K562 (cell line): ENCODE results near the gene CIB1. TPM values are rescaled to one million over a fixed set of nuclear protein-coding genes. Genes with fewer than 3 reads are reported as not detected.

Experiments used
- ADNP ChIP-seq: fragments of 200-800 bp; sonication (Bioruptor generic); IDR thresholded peaks from 2 replicates; pipeline ENCODE4 v1.6.1; 2016; ENCODE audit warnings: missing genetic modification characterization, missing compliant biosample characterization
- ARHGAP35 ChIP-seq: fragments of 450-650 bp; IDR thresholded peaks from 2 replicates; pipeline ENCODE4 v1.6.1; 2018; ENCODE audit not compliant: partially characterized antibody
- ELF1 ChIP-seq: fragments of 200-800 bp; sonication (Bioruptor generic); IDR thresholded peaks from 2 replicates; pipeline ENCODE4 v1.6.1; 2016; ENCODE audit warnings: missing genetic modification characterization, missing compliant biosample characterization
- HLTF ChIP-seq: fragments of 450-650 bp; IDR thresholded peaks from 2 replicates; pipeline ENCODE4 v1.6.1; 2016
- HMG20A ChIP-seq: fragments of 450-650 bp; formaldehyde crosslinking; conservative IDR thresholded peaks from 2 replicates; pipeline ENCODE4 v1.4.0; 2020; ENCODE audit warnings: mild to moderate bottlenecking, mixed read lengths
- KLF16 ChIP-seq: IDR thresholded peaks from 2 replicates; pipeline ENCODE4 v1.6.1; 2016; ENCODE audit warnings: antibody characterized with exemption
- MAFK ChIP-seq: IDR thresholded peaks from 2 replicates; pipeline ENCODE4 v1.6.1; 2011; ENCODE audit warnings: low read length, improper control_type of control experiment
- NCOA1 ChIP-seq: fragments of 450-650 bp; IDR thresholded peaks from 2 replicates; pipeline ENCODE4 v1.6.1; 2016; ENCODE audit warnings: low read depth
- NEUROD1 ChIP-seq: fragments of 150-350 bp; IDR thresholded peaks from 2 replicates; pipeline ENCODE4 v1.6.1; 2014; ENCODE audit warnings: borderline replicate concordance, low read length, low read depth; ENCODE audit not compliant: partially characterized antibody
- NFRKB ChIP-seq: fragments of 450-650 bp; IDR thresholded peaks from 2 replicates; pipeline ENCODE4 v1.6.1; 2016; ENCODE audit warnings: low read depth
- NFYB ChIP-seq: IDR thresholded peaks from 2 replicates; pipeline ENCODE4 v1.6.1; 2011; ENCODE audit warnings: mild to moderate bottlenecking, moderate library complexity; ENCODE audit not compliant: insufficient read length; ENCODE audit errors: extremely low read depth
- NUFIP1 ChIP-seq: fragments of 450-650 bp; IDR thresholded peaks from 2 replicates; pipeline ENCODE4 v1.6.1; 2018; ENCODE audit not compliant: partially characterized antibody
- OTX1 ChIP-seq: fragments of 450-650 bp; formaldehyde crosslinking; IDR thresholded peaks from 2 replicates; pipeline ENCODE4 v1.4.0; 2022; ENCODE audit warnings: mild to moderate bottlenecking
- PCBP1 ChIP-seq: fragments of 200-400 bp; formaldehyde crosslinking; IDR thresholded peaks from 2 replicates; pipeline ENCODE4 v1.6.1; 2018; ENCODE audit warnings: mild to moderate bottlenecking, low read depth, low read length; ENCODE audit not compliant: poor library complexity, severe bottlenecking
- PHF20 ChIP-seq: fragments of 450-650 bp; IDR thresholded peaks from 2 replicates; pipeline ENCODE4 v1.6.1; 2018; ENCODE audit not compliant: partially characterized antibody
- POLR2B ChIP-seq: fragments of 450-650 bp; IDR thresholded peaks from 2 replicates; pipeline ENCODE4 v1.6.1; 2018; ENCODE audit warnings: low read depth; ENCODE audit not compliant: partially characterized antibody
- PPARD ChIP-seq: fragments of 250-450 bp; sonication (Bioruptor Pico); IDR thresholded peaks from 2 replicates; pipeline ENCODE4 v1.8.0; 2022; ENCODE audit warnings: inconsistent platforms, mild to moderate bottlenecking, moderate library complexity
- RBM34 ChIP-seq: fragments of 200-400 bp; formaldehyde crosslinking; IDR thresholded peaks from 2 replicates; pipeline ENCODE4 v1.6.1; 2018; ENCODE audit warnings: low read length, borderline replicate concordance; ENCODE audit not compliant: insufficient read depth
- RHOXF2B ChIP-seq: fragments of 250-450 bp; sonication (Bioruptor Pico); conservative IDR thresholded peaks from 2 replicates; pipeline ENCODE4 v1.5.1; 2021
- SAFB2 ChIP-seq: fragments of 200-400 bp; formaldehyde crosslinking; IDR thresholded peaks from 2 replicates; pipeline ENCODE4 v1.6.1; 2018; ENCODE audit warnings: borderline replicate concordance, low read length, low read depth, moderate library complexity; ENCODE audit not compliant: severe bottlenecking
- SMAD3 ChIP-seq: fragments of 450-650 bp; formaldehyde crosslinking; conservative IDR thresholded peaks from 2 replicates; pipeline ENCODE4 v1.4.0; 2020; ENCODE audit warnings: mild to moderate bottlenecking
- SOX6 ChIP-seq: fragments of 450-650 bp; IDR thresholded peaks from 2 replicates; pipeline ENCODE4 v1.6.1; 2014; ENCODE audit warnings: mild to moderate bottlenecking
- STAG1 ChIP-seq: sonication (generic); formaldehyde crosslinking; IDR thresholded peaks from 2 replicates; pipeline ENCODE4 v1.5.0; 2020; ENCODE audit warnings: missing genetic modification reagents, borderline replicate concordance
- TEAD1 ChIP-seq, 2 experiments: fragments of 450-650 bp in 1 of 2; sonication (generic) in 1 of 2; formaldehyde crosslinking; IDR thresholded peaks; 2 replicates each; pipeline versions ENCODE4 v1.4.0 to v1.8.0; 2020 to 2022; ENCODE audit warnings: mild to moderate bottlenecking in 2 of 2, missing genetic modification reagents in 1 of 2
- ZBTB17 ChIP-seq: fragments of 450-650 bp; formaldehyde crosslinking; IDR thresholded peaks from 2 replicates; pipeline ENCODE4 v1.4.0; 2020; ENCODE audit warnings: mild to moderate bottlenecking
- ZNF263 ChIP-seq: sonication (generic); formaldehyde crosslinking; IDR thresholded peaks from 2 replicates; pipeline ENCODE4 v1.8.0; 2022; ENCODE audit warnings: mild to moderate bottlenecking, missing genetic modification reagents, borderline replicate concordance
- polyA plus RNA-seq, 8 experiments: library from polyadenylated mRNA; depleted of rRNA in 4 of 8; stranded (reverse) in 5 of 8; unstranded in 3 of 8; fragments of >200 nt; fragmentation: Nextera tagmentation in 2 of 8; fragmentation: Illumina TruSeq in 1 of 8; extraction: Ambion mirVana in 2 of 8; extraction: Trizol in 1 of 8; gene quantifications; 2 replicates each; pipeline versions ENCODE4 v1.2.1 to v1.2.3, GENCODE V29; 2011 to 2014; ENCODE audit warnings: inconsistent platforms in 1 of 8, missing spikeins in 1 of 8
- total RNA-seq, 7 experiments: library from RNA; depleted of rRNA in 6 of 7; stranded (reverse); fragments of >200 nt in 6 of 7; fragmentation: Illumina TruSeq in 2 of 7; extraction: Trizol in 2 of 7; gene quantifications; 2 replicates each; pipeline versions ENCODE4 v1.2.1 to v1.2.3, GENCODE V29; 2011 to 2021; ENCODE audit warnings: low replicate concordance in 1 of 7
- TF ChIP-seq, protein P1 (sequence below): fragments of 250-450 bp; sonication (Bioruptor Pico); IDR thresholded peaks from 2 replicates; pipeline ENCODE4 v1.8.0; 2022; ENCODE audit warnings: moderate library complexity, mild to moderate bottlenecking, inconsistent platforms
- TF ChIP-seq, protein P2 (sequence below): fragments of 450-650 bp; formaldehyde crosslinking; IDR thresholded peaks from 2 replicates; pipeline ENCODE4 v1.4.0; 2020; ENCODE audit warnings: mild to moderate bottlenecking, moderate library complexity

Gene CIB1
- total and polyA plus RNA-seq, 9 of the 15 experiments (the other 6 are each of a cell fraction or from before 2014, with no cell fraction given) = 14.9 to 136 (median 64.5) TPM

DNA sequence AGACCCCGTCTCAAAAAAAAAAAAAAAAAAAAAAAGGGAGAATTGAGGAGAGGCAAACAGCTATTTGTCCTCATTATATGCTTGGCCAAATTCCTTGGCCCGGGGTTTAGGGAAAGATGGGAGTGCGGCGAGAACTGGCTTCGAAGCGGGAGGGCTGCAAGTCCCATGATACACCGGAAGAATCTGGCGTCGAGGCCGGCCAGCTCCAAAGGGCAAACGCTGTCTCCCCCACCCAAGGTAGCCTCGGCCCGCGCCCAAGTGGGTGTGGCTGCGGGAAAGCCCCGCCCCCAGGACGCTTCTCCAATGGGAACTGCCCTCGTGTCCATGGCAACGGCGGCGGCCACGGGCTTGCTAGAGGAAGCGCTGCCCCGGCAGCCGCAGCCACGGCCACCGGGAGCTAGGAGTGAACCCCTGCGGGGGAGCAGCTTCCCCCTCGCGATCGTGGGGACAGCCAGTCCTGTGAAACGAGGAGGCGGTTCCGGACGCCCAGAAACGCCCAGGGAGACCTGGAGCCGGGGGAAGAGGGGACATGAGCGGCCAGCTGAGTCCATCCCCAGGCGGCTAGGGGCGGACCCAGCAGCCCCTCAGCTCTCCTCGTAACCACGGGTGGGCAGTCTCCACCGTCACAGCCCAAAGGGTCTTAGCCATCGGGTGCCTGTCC, 15.6 kb upstream of the CIB1 start, which contains the start of gene TTLL13 (continued):
- TF ChIP-seq RBM34 (no peak), MAFK (no peak), ARHGAP35 (no peak), SOX6 (no peak), PCBP1 (peak; percentile 53), ZBTB17 (no peak), NCOA1 (no peak), NFRKB (no peak), NUFIP1 (no peak), NEUROD1 (no peak), NFYB (no peak), KLF16 (no peak), HLTF (no peak), ADNP (tag) (no peak), HMG20A (CRISPR knock-in tag) (no peak), POLR2B (no peak), ZNF263 (no peak), SAFB2 (no peak), PHF20 (no peak), SMAD3 (CRISPR knock-in tag) (no peak), PPARD (no peak), TEAD1 (CRISPR knock-in tag; IDR thresholded peaks at IDR 0.05) (peak in 1 of 2 experiments; percentile 47; a peak in 1 of 4 replicates), ELF1 (peak; percentile 29; the same call in 1 of the 2 replicates), OTX1 (CRISPR knock-in tag) (no peak), RHOXF2B (no peak), STAG1 (CRISPR knock-in tag) (no peak)
- TF ChIP-seq, protein P1, sequence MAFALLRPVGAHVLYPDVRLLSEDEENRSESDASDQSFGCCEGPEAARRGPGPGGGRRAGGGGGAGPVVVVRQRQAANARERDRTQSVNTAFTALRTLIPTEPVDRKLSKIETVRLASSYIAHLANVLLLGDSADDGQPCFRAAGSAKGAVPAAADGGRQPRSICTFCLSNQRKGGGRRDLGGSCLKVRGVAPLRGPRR (CRISPR knock-in tag) = no peak
- TF ChIP-seq, protein P2, sequence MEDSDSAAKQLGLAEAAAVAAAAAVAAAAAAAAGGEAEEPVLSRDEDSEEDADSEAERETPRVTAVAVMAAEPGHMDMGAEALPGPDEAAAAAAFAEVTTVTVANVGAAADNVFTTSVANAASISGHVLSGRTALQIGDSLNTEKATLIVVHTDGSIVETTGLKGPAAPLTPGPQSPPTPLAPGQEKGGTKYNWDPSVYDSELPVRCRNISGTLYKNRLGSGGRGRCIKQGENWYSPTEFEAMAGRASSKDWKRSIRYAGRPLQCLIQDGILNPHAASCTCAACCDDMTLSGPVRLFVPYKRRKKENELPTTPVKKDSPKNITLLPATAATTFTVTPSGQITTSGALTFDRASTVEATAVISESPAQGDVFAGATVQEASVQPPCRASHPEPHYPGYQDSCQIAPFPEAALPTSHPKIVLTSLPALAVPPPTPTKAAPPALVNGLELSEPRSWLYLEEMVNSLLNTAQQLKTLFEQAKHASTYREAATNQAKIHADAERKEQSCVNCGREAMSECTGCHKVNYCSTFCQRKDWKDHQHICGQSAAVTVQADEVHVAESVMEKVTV (CRISPR knock-in tag) = no peak
